ENCODE data around the gene P2RY8. TPM values are rescaled to one million over a fixed set of nuclear protein-coding genes. Genes with fewer than 3 reads are reported as not detected.
"Not testable (repeated sequence)": the region's sequence is repeated elsewhere in the genome, so short reads cannot be mapped to it uniquely, and the experiment has no call there.

P2RY8 gene
- total RNA-seq, 1 experiment from 2014 or later = 0.37 TPM

GRCh38 chrX:1564750-1565683, 28.0 kb upstream of the P2RY8 start:
- DNase-seq (ENCODE audit: low spot score) = no peak
- TF ChIP-seq ZMAT4 (CRISPR knock-in tag; IDR thresholded peaks at IDR 0.05) = no peak
- ChIA-PET POLR2A (no interaction called here), CTCF (no interaction called here)
- no peaks in the 10 kb centered on the region; the same call in 1 of the 2 replicates for H3K27me3 Mint-ChIP-seq (ENCODE audit: low read depth)
- H3K4me1 Mint-ChIP-seq = no peaks in the 10 kb centered on the region
- no peak for ATAC-seq
- H3K36me3 Mint-ChIP-seq = no peaks in the 10 kb centered on the region
- no peak overlapping the region for H3K27ac Mint-ChIP-seq
- no peak overlapping the region for H3K4me3 Mint-ChIP-seq
- peaks cover 4% of the 10 kb centered on the region; the same call in 1 of the 2 replicates for H3K9me3 Mint-ChIP-seq

- CTCF ChIA-PET; H3K4me1 Mint-ChIP-seq; POLR2A ChIA-PET; H3K27me3 Mint-ChIP-seq (ENCODE audit: low read depth); H3K36me3 Mint-ChIP-seq; H3K4me3 Mint-ChIP-seq; H3K27ac Mint-ChIP-seq; ATAC-seq; DNase-seq (ENCODE audit: low spot score); H3K9me3 Mint-ChIP-seq: not testable (repeated sequence)
Observed at GRCh38 chrX:1564077-1564476, 27.1 kb upstream of the P2RY8 start.

DNA sequence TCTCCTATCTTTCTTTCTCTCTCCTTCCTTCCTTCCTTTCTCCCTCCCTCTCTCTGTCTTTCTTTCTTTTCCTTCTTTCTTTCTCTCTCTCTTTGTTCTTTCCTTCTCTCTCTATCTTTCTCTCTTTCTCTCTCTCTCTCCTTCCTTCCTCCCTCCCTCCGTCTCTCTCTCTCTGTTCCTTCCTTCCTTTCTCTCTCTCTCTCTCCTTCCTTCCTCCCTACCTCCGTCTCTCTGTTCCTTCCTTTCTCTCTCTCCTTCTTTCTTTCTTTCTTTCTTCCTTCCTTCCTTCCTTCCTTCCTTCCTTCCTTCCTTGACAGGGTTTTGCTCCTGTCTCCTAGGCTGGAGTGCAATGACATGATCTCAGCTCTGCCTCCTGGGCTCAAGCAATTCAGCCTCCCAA, 24.2 kb upstream of the P2RY8 start:
- TF ChIP-seq JAZF1 (CRISPR knock-in tag; IDR thresholded peaks at IDR 0.05) (no peak), ETV6 (CRISPR knock-in tag; IDR thresholded peaks at IDR 0.05) (no peak), ELF4 (CRISPR knock-in tag; IDR thresholded peaks at IDR 0.05; ENCODE audit: low read depth) (no peak), PREB (CRISPR knock-in tag; IDR thresholded peaks at IDR 0.05; ENCODE audit: borderline replicate concordance) (no peak), IRF2 (CRISPR knock-in tag; IDR thresholded peaks at IDR 0.05; ENCODE audit: borderline replicate concordance, low read depth) (no peak), TEAD4 (CRISPR knock-in tag; IDR thresholded peaks at IDR 0.05) (no peak), NFYB (CRISPR knock-in tag; conservative IDR thresholded peaks at IDR 0.05; ENCODE audit: low read depth) (no peak), ZNF138 (CRISPR knock-in tag; conservative IDR thresholded peaks at IDR 0.05) (no peak), ARID4B (CRISPR knock-in tag; IDR thresholded peaks at IDR 0.05; ENCODE audit: borderline replicate concordance) (no peak), ZMAT4 (CRISPR knock-in tag; IDR thresholded peaks at IDR 0.05) (no peak), E2F5 (CRISPR knock-in tag; IDR thresholded peaks at IDR 0.05) (no peak), MAX (CRISPR knock-in tag; IDR thresholded peaks at IDR 0.05) (no peak), ATF1 (CRISPR knock-in tag; IDR thresholded peaks at IDR 0.05) (no peak)
- Mint-ChIP-seq H3K27ac (no peak overlapping the region), H3K9me3 (peaks cover 4% of the 10 kb centered on the region; the same call in 1 of the 2 replicates), H3K36me3 (no peaks in the 10 kb centered on the region), H3K4me3 (no peak overlapping the region), H3K27me3 (ENCODE audit: low read depth) (no peaks in the 10 kb centered on the region; the same call in 1 of the 2 replicates), H3K4me1 (no peaks in the 10 kb centered on the region)
- no peak for ATAC-seq
- no peak for DNase-seq (ENCODE audit: low spot score)
- CTCF ChIA-PET = no interaction called here
- POLR2A ChIA-PET = no interaction called here
